HepG2 (cell line): Measurements from ENCODE around the gene MTIF3. TPM values are rescaled to one million over a fixed set of nuclear protein-coding genes. Genes with fewer than 3 reads are reported as not detected.

ENCODE experiments used
- ATAC-seq: fragments of 200-7000 bp; cut with Tn5 transposase; 3 replicates; pipeline ENCODE4 v1.9.1; 2020; ENCODE audit warnings: mild to moderate bottlenecking, moderate library complexity
- BruUV-seq: library from RNA; stranded (reverse); fragments of 400-500 nt; replicated peaks from 2 replicates; lab custom pipeline; 2021; lab: Mats Ljungman, UMichigan
- CTCF ChIA-PET: fragments of 300-600 bp; formaldehyde crosslinking; extraction: SDS; loops from one replicate; lab custom pipeline; 2021; ENCODE audit warnings: low total read pairs, inconsistent platforms, low intra/inter-chr PET ratio; lab: Yijun Ruan, JAX
- POLR2A ChIA-PET: fragments of 350-600 bp; sonication (Branson Sonifier 250); formaldehyde crosslinking; loops from one replicate; lab custom pipeline; 2020; ENCODE audit warnings: antibody characterized with exemption, inconsistent platforms; lab: Yijun Ruan, JAX
- DNase-seq: peaks from one replicate; pipeline ENCODE4 v3.0.0-alpha.2; 2015; ENCODE audit warnings: low spot score
- FAIRE-seq: peaks from 3 replicates; lab custom pipeline; 2011; peaks lifted over from hg19 to GRCh38; lab: Jason Lieb, UNC
- H2AFZ ChIP-seq: one replicate; pipeline ENCODE4 v1.6.1; 2011; ENCODE audit warnings: low read length, inconsistent platforms
- H3K27ac ChIP-seq: fragments of 300-600 bp; 3 replicates; pipeline ENCODE4 v1.8.0; 2011; ENCODE audit warnings: mixed run types, mild to moderate bottlenecking, mixed read lengths, low read length, inconsistent platforms; ENCODE audit not compliant: insufficient read depth; ENCODE audit errors: extremely low read length
- H3K27me3 ChIP-seq, 2 experiments: fragments of 200-600 bp in 1 of 2; 2 replicates in 1 of 2; 3 replicates in 1 of 2; pipeline versions ENCODE4 v1.6.0 to v1.8.0; 2011; ENCODE audit warnings: low read length in 2 of 2, mild to moderate bottlenecking in 2 of 2, moderate library complexity in 2 of 2, inconsistent platforms in 1 of 2; ENCODE audit not compliant: insufficient read depth in 2 of 2, control insufficient read depth in 1 of 2
- H3K36me3 ChIP-seq, 2 experiments: fragments of 200-600 bp in 1 of 2; replicated peaks in 1 of 2; 2 replicates in 1 of 2; 3 replicates in 1 of 2; pipeline versions ENCODE4 v1.5.1 to v1.8.0; 2011; ENCODE audit warnings: low read length in 2 of 2, inconsistent platforms in 1 of 2; ENCODE audit not compliant: insufficient read depth in 2 of 2, control insufficient read depth in 1 of 2
- H3K4me1 ChIP-seq: 2 replicates; pipeline ENCODE4 v1.5.1; 2012; ENCODE audit warnings: low read length, inconsistent platforms; ENCODE audit not compliant: insufficient read depth
- H3K4me2 ChIP-seq: 2 replicates; pipeline ENCODE4 v1.6.0; 2011; ENCODE audit warnings: low read depth, low read length, inconsistent platforms
- H3K4me3 ChIP-seq, 3 experiments: fragments of 200-600 bp in 1 of 3; sonication (generic), shearing (Covaris generic) in 1 of 3; replicated peaks in 1 of 3; 2 replicates each; pipeline ENCODE4 v1.5.1; 2011 to 2016; ENCODE audit warnings: low read length in 3 of 3, inconsistent platforms in 2 of 3, low read depth in 2 of 3, mild to moderate bottlenecking in 2 of 3, control low read depth in 1 of 3, mixed read lengths in 1 of 3; ENCODE audit not compliant: insufficient read depth in 1 of 3
- H3K79me2 ChIP-seq: one replicate; pipeline ENCODE4 v1.6.1; 2011; ENCODE audit warnings: low read length, inconsistent platforms; ENCODE audit not compliant: insufficient read depth
- H3K9ac ChIP-seq: 2 replicates; pipeline ENCODE4 v1.6.0; 2011; ENCODE audit warnings: mild to moderate bottlenecking, low read depth, low read length, inconsistent platforms; ENCODE audit not compliant: insufficient read depth
- H3K9me3 ChIP-seq: 2 replicates; pipeline ENCODE4 v1.5.1; 2012; ENCODE audit warnings: mild to moderate bottlenecking, low read length
- H4K20me1 ChIP-seq: 2 replicates; pipeline ENCODE4 v1.6.0; 2011; ENCODE audit warnings: inconsistent platforms, mild to moderate bottlenecking, low read length, moderate library complexity; ENCODE audit not compliant: insufficient read depth
- HHEX ChIP-seq: IDR thresholded peaks from 2 replicates; pipeline ENCODE4 v1.6.1; 2016; ENCODE audit warnings: control low read depth
- HIVEP1 ChIP-seq: sonication (generic); formaldehyde crosslinking; IDR thresholded peaks from 2 replicates; pipeline ENCODE4 v1.4.0; 2020; ENCODE audit warnings: mild to moderate bottlenecking, missing genetic modification reagents
- KLF6 ChIP-seq: IDR thresholded peaks from 2 replicates; pipeline ENCODE4 v1.8.0; 2016; ENCODE audit warnings: missing biosample characterization, missing genetic modification reagents
- NCOA2 ChIP-seq: sonication (generic); formaldehyde crosslinking; IDR thresholded peaks from 2 replicates; pipeline ENCODE4 v1.8.0; 2022; ENCODE audit warnings: inconsistent platforms
- RFXAP ChIP-seq: sonication (generic); formaldehyde crosslinking; IDR thresholded peaks from 2 replicates; pipeline ENCODE4 v1.4.0; 2020; ENCODE audit warnings: missing genetic modification reagents, borderline replicate concordance
- SYNCRIP ChIP-seq: fragments of 200-400 bp; formaldehyde crosslinking; IDR thresholded peaks from 2 replicates; pipeline ENCODE4 v1.6.1; 2018; ENCODE audit warnings: mild to moderate bottlenecking, low read depth, low read length; ENCODE audit not compliant: insufficient read depth
- ZNF562 ChIP-seq: sonication (generic); formaldehyde crosslinking; IDR thresholded peaks from 2 replicates; pipeline ENCODE4 v1.8.0; 2022; ENCODE audit warnings: missing genetic modification reagents, borderline replicate concordance
- ZNF577 ChIP-seq: sonication (generic); formaldehyde crosslinking; IDR thresholded peaks from 2 replicates; pipeline ENCODE4 v1.4.0; 2020; ENCODE audit warnings: mild to moderate bottlenecking, low read depth, missing genetic modification reagents, borderline replicate concordance
- ZNF644 ChIP-seq: IDR thresholded peaks from 2 replicates; pipeline ENCODE4 v1.6.1; 2016; ENCODE audit warnings: low read depth
- WGBS: methylation state at CpG from one replicate; pipeline ENCODE4 v1.1.6; 2017; ENCODE audit warnings: low lambda C conversion rate; 5-methylcytosine and 5-hydroxymethylcytosine counted together
- in situ Hi-C: cut with HindIII; loops from 2 replicates; pipeline ENCODE4 v1.10.0; 2017; ENCODE audit warnings: low pct_unique_long_range_greater_than_20kb; ENCODE audit not compliant: extremely low pct_ligation_motif_present
- intact Hi-C: fragments of 100-400 bp; cut with micrococcal nuclease; formaldehyde crosslinking; loops from one replicate; pipeline ENCODE4 v1.10.0; 2022; ENCODE audit not compliant: unreplicated experiment
- polyA plus RNA-seq, 8 experiments: library from polyadenylated mRNA; depleted of rRNA in 3 of 8; stranded (reverse) in 7 of 8; unstranded in 1 of 8; fragments of >200 nt; fragmentation: Illumina TruSeq in 4 of 8; extraction: Trizol in 4 of 8; gene quantifications; 2 replicates each; pipeline versions ENCODE4 v1.2.1 to v1.2.3, GENCODE V29; 2011 to 2016; ENCODE audit warnings: low read depth in 4 of 8, missing spikeins in 1 of 8, mixed read lengths in 1 of 8; ENCODE audit not compliant: insufficient read depth in 1 of 8
- total RNA-seq, 5 experiments: library from RNA; depleted of rRNA; stranded (reverse); fragments of >200 nt; fragmentation: Illumina TruSeq; extraction: Trizol; gene quantifications; 2 replicates each; pipeline ENCODE4 v1.2.3, GENCODE V29; 2016; ENCODE audit warnings: low read depth in 1 of 5
- TF ChIP-seq, protein P1 (sequence below): sonication (generic); formaldehyde crosslinking; IDR thresholded peaks from 2 replicates; pipeline ENCODE4 v1.5.1; 2020; ENCODE audit warnings: mild to moderate bottlenecking, missing genetic modification reagents, moderate library complexity
- TF ChIP-seq, protein P2 (sequence below): sonication (generic); formaldehyde crosslinking; IDR thresholded peaks from 2 replicates; pipeline ENCODE4 v1.4.0; 2020; ENCODE audit warnings: missing genetic modification reagents, borderline replicate concordance
- TF ChIP-seq, protein P3 (sequence below): sonication (generic); formaldehyde crosslinking; IDR thresholded peaks from 2 replicates; pipeline ENCODE4 v1.4.0; 2020; ENCODE audit warnings: missing genetic modification reagents, borderline replicate concordance
- TF ChIP-seq, protein P4 (sequence below), 2 experiments: sonication (generic) in 1 of 2; formaldehyde crosslinking in 1 of 2; IDR thresholded peaks; 2 replicates each; pipeline versions ENCODE4 v1.4.0 to v1.6.1; 2016 to 2020; ENCODE audit warnings: borderline replicate concordance in 1 of 2, low read depth in 1 of 2, mild to moderate bottlenecking in 1 of 2, missing genetic modification reagents in 1 of 2

Gene MTIF3
- total and polyA plus RNA-seq, 2 of the 13 experiments (the other 11 are each of a cell fraction or from before 2014, with no cell fraction given), result 33.7 to 40.6 TPM

DNA sequence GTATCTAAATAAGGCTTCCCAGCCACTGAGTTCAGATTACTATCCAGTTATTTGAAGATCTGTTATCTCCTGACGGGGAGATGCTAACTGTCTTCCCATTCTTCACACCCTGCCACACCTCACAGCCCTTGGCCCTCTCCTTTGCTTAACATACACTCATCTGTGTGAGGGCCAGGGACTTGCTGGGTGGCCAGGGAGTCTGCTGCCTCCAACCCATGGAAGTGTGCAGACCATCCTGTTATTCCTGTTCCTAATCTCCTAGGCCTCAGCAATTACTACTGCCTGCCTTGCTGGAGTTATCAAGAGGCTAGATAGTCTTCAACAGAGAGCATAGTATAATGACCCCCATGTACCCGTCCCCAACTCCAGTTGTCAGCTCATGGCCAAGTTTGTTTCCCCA lies 62.1 kb downstream of the MTIF3 start:
- POLR2A ChIA-PET, result no interaction called here
- no peak overlapping the region for H2AFZ ChIP-seq
- H3K27me3 ChIP-seq, result no peaks in the 10 kb centered on the region; a peak in 1 of 5 replicates
- peaks cover 28% of the 10 kb centered on the region for H3K4me1 ChIP-seq
- no peak overlapping the region for H3K4me3 ChIP-seq
- H3K9ac ChIP-seq, result no peak overlapping the region
- no peaks in the 10 kb centered on the region for H3K36me3 ChIP-seq
- H4K20me1 ChIP-seq, result no peaks in the 10 kb centered on the region
- no peak for FAIRE-seq
- BruUV-seq, result no TSS peak
- H3K27ac ChIP-seq, result no peak overlapping the region
- ATAC-seq, result no peak
- in situ Hi-C loops (no loop called here), intact Hi-C loops (no loop called here)
- 93% methylated on average over 2 of the region's 2 CpGs for WGBS
- H3K9me3 ChIP-seq, result no peaks in the 10 kb centered on the region
- H3K4me2 ChIP-seq, result no peak overlapping the region
- no peak for DNase-seq
- no peaks in the 10 kb centered on the region for H3K79me2 ChIP-seq
- CTCF ChIA-PET, result no interaction called here
- TF ChIP-seq SYNCRIP, result no peak
- TF ChIP-seq NCOA2, result no peak
- TF ChIP-seq, protein P1, sequence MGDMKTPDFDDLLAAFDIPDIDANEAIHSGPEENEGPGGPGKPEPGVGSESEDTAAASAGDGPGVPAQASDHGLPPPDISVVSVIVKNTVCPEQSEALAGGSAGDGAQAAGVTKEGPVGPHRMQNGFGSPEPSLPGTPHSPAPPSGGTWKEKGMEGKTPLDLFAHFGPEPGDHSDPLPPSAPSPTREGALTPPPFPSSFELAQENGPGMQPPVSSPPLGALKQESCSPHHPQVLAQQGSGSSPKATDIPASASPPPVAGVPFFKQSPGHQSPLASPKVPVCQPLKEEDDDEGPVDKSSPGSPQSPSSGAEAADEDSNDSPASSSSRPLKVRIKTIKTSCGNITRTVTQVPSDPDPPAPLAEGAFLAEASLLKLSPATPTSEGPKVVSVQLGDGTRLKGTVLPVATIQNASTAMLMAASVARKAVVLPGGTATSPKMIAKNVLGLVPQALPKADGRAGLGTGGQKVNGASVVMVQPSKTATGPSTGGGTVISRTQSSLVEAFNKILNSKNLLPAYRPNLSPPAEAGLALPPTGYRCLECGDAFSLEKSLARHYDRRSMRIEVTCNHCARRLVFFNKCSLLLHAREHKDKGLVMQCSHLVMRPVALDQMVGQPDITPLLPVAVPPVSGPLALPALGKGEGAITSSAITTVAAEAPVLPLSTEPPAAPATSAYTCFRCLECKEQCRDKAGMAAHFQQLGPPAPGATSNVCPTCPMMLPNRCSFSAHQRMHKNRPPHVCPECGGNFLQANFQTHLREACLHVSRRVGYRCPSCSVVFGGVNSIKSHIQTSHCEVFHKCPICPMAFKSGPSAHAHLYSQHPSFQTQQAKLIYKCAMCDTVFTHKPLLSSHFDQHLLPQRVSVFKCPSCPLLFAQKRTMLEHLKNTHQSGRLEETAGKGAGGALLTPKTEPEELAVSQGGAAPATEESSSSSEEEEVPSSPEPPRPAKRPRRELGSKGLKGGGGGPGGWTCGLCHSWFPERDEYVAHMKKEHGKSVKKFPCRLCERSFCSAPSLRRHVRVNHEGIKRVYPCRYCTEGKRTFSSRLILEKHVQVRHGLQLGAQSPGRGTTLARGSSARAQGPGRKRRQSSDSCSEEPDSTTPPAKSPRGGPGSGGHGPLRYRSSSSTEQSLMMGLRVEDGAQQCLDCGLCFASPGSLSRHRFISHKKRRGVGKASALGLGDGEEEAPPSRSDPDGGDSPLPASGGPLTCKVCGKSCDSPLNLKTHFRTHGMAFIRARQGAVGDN (CRISPR knock-in tag), result no peak
- TF ChIP-seq, protein P2, sequence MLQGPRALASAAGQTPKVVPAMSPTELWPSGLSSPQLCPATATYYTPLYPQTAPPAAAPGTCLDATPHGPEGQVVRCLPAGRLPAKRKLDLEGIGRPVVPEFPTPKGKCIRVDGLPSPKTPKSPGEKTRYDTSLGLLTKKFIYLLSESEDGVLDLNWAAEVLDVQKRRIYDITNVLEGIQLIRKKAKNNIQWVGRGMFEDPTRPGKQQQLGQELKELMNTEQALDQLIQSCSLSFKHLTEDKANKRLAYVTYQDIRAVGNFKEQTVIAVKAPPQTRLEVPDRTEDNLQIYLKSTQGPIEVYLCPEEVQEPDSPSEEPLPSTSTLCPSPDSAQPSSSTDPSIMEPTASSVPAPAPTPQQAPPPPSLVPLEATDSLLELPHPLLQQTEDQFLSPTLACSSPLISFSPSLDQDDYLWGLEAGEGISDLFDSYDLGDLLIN (CRISPR knock-in tag), result no peak
- no peak for TF ChIP-seq ZNF644 (CRISPR knock-in tag)
- no peak for TF ChIP-seq KLF6 (CRISPR knock-in tag)
- no peak for TF ChIP-seq RFXAP (CRISPR knock-in tag)
- TF ChIP-seq, protein P3, sequence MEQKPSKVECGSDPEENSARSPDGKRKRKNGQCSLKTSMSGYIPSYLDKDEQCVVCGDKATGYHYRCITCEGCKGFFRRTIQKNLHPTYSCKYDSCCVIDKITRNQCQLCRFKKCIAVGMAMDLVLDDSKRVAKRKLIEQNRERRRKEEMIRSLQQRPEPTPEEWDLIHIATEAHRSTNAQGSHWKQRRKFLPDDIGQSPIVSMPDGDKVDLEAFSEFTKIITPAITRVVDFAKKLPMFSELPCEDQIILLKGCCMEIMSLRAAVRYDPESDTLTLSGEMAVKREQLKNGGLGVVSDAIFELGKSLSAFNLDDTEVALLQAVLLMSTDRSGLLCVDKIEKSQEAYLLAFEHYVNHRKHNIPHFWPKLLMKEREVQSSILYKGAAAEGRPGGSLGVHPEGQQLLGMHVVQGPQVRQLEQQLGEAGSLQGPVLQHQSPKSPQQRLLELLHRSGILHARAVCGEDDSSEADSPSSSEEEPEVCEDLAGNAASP (CRISPR knock-in tag), result no peak
- no peak for TF ChIP-seq HIVEP1 (CRISPR knock-in tag)
- no peak for TF ChIP-seq ZNF577 (CRISPR knock-in tag)
- TF ChIP-seq HHEX (CRISPR knock-in tag), result no peak
- no peak for TF ChIP-seq ZNF562 (CRISPR knock-in tag)
- TF ChIP-seq, protein P4, sequence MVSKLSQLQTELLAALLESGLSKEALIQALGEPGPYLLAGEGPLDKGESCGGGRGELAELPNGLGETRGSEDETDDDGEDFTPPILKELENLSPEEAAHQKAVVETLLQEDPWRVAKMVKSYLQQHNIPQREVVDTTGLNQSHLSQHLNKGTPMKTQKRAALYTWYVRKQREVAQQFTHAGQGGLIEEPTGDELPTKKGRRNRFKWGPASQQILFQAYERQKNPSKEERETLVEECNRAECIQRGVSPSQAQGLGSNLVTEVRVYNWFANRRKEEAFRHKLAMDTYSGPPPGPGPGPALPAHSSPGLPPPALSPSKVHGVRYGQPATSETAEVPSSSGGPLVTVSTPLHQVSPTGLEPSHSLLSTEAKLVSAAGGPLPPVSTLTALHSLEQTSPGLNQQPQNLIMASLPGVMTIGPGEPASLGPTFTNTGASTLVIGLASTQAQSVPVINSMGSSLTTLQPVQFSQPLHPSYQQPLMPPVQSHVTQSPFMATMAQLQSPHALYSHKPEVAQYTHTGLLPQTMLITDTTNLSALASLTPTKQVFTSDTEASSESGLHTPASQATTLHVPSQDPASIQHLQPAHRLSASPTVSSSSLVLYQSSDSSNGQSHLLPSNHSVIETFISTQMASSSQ (IDR thresholded peaks at IDR 0.05; ENCODE audit: low read depth), result no peak
- TF ChIP-seq, protein P4 (CRISPR knock-in tag; IDR thresholded peaks at IDR 0.05; ENCODE audit: borderline replicate concordance), result no peak
